ENCODE results near the gene OR7A5.
"Not testable (repeated sequence)": the region's sequence is repeated elsewhere in the genome, so short reads cannot be mapped to it uniquely, and the experiment has no call there.

The OR7A5 gene

GRCh38 chr19:14835011-14835410 is at the start of gene OR7A5, which contains the start of gene OR7C1:
OR7A5 (minus strand) TSS chr19:14835185; CDS start chr19:14828241, 6,944 bp downstream.
OR7C1 (minus strand) TSS chr19:14835185; CDS start chr19:14800136, 35,049 bp downstream.
- no peak for DNase-seq

- no peak for DNase-seq
Observed at GRCh38 chr19:14871619-14872230, 36.7 kb upstream of the OR7A5 start.

- DNase-seq = no peak
Observed at GRCh38 chr19:14868497-14868896, 33.5 kb upstream of the OR7A5 start.

- no peak for DNase-seq
Observed at GRCh38 chr19:14848822-14849221, 13.8 kb upstream of the OR7A5 start, which contains the start of gene OR7A10. OR7A10 (minus strand) TSS chr19:14848922; CDS start chr19:14841877, 7,045 bp downstream.

- no peak for DNase-seq
Observed at GRCh38 chr19:14843578-14843977, 8.6 kb upstream of the OR7A5 start.

- DNase-seq = no peak
Observed at GRCh38 chr19:14843169-14843568, 8.2 kb upstream of the OR7A5 start.

GRCh38 chr19:14840206-14840605 is 5.2 kb upstream of the OR7A5 start:
- DNase-seq = no peak

- DNase-seq = no peak
Observed at GRCh38 chr19:14837391-14837790, 2.4 kb upstream of the OR7A5 start.

- DNase-seq = no peak
Observed at GRCh38 chr19:14830702-14831101, 4.3 kb downstream of the OR7A5 start.

- no peak for DNase-seq
Observed at GRCh38 chr19:14826006-14826405, 9.0 kb downstream of the OR7A5 start.

GRCh38 chr19:14821937-14822336 is 13.0 kb downstream of the OR7A5 start:
- DNase-seq = no peak

GRCh38 chr19:14818588-14818987 is 16.4 kb downstream of the OR7A5 start:
- DNase-seq = no peak

GRCh38 chr19:14817052-14817451 is 17.9 kb downstream of the OR7A5 start:
- no peak for DNase-seq

GRCh38 chr19:14814982-14815652 is 19.9 kb downstream of the OR7A5 start:
- DNase-seq = no peak

GRCh38 chr19:14809272-14810057 is 25.5 kb downstream of the OR7A5 start:
- DNase-seq = no peak

- DNase-seq = no peak
Observed at GRCh38 chr19:14804765-14805164, 30.2 kb downstream of the OR7A5 start.

GRCh38 chr19:14798760-14799159 is 36.2 kb downstream of the OR7A5 start:
- DNase-seq = no peak

GRCh38 chr19:14796021-14796420 is 39.0 kb downstream of the OR7A5 start:
- no peak for DNase-seq

- no peak for DNase-seq
Observed at GRCh38 chr19:14795078-14795721, 39.8 kb downstream of the OR7A5 start.

GRCh38 chr19:14792250-14792649 is 42.7 kb downstream of the OR7A5 start:
- DNase-seq = not testable (repeated sequence)

GRCh38 chr19:14786421-14786851 is 48.5 kb downstream of the OR7A5 start:
- DNase-seq = no peak

- not testable (repeated sequence) for DNase-seq
Observed at GRCh38 chr19:14785102-14785793, 49.7 kb downstream of the OR7A5 start.

- not testable (repeated sequence) for DNase-seq
Observed at GRCh38 chr19:14784730-14785101, 50.3 kb downstream of the OR7A5 start.
